HL-60/S4 (cell line): ENCODE measurements around the gene NXNL1.

ENCODE experiments used
- in situ Hi-C: fragments of 300-500 bp; cut with MboI; formaldehyde crosslinking; loops from 2 replicates; pipeline ENCODE4 v1.14.3; 2022; ENCODE audit warnings: low sequenced_read_pairs

NXNL1 gene

DNA sequence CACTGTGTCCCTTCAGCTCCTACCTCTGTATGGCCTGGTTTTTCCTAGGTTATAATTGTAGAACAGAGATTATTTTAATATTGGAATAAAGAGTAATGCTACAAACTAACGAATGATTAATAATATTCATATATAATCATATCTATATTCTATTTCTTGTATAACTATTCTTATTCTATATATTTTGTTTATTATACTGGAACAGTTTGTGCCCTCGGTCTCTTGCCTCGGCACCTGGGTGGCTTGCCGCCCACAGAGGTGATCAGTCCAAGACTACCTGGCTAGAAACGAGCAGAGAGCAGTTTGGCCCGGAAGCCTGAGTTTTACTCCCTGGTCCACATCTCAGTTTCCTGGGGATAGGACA lies 5.7 kb upstream of the NXNL1 start:
- in situ Hi-C loops, result loop anchor here (5.0 to 10.0 kb wide), 2 partner anchors 69 to 388 kb away; partner anchors contain the start of gene RPL18A

DNA sequence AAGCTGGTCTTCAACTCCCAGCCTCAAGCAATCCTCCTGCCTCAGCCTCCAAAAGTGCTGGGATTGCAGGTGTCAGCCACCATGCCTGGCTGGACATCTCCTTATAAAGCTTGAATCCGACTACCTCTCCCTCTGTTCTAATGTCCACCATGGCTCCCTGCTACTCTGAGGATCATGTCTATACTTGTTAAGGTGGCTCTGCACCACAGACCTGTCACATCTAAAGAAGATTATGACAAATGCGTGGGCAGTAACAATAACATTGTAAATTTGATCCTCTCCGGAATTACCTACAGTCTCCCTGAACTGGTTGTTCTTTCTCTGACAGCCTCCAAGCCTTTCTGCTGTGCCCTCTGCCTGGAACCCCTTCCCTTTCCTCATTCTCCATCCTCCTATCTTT lies 1.8 kb downstream of the NXNL1 start:
- in situ Hi-C loops, result no loop called here

DNA sequence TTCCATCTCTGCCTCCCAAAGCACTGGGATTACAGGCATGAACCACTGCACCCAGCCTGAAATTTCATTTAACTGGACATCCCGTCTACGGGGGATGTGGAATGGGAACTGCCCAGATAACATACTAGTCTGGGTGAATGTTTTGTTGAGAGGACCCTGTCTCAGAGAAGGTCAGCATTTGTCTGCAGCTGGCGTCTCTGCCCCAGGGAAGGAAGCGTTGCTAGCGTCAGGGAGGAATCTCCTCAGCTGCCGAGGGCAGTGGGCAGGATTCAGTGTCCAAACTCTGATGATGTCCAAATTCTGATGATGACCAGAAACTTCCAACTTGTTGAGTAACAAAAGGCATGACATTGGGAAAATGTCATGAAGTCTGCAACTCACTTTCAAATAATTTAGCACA lies 3.1 kb downstream of the NXNL1 start:
- in situ Hi-C loops, result no loop called here

DNA sequence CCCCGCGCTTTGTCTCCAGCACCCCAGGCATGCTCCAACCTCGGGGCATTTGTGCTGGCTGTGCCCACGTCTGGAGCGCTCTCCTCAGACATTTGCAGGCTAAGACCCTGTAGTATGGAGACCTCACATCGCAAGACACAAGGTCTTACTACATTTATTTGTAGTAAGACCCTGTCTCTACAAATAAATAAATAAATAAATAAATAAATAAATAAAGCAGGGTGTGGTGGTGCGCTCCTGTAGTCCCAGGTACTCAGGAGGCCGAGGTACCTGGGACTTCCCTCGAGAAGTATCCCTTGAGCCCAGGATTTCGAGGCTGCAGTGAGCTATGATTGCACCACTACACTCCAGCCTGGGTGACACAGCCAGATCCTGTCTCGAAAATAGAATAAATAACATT lies 4.6 kb downstream of the NXNL1 start:
- in situ Hi-C loops, result no loop called here

DNA sequence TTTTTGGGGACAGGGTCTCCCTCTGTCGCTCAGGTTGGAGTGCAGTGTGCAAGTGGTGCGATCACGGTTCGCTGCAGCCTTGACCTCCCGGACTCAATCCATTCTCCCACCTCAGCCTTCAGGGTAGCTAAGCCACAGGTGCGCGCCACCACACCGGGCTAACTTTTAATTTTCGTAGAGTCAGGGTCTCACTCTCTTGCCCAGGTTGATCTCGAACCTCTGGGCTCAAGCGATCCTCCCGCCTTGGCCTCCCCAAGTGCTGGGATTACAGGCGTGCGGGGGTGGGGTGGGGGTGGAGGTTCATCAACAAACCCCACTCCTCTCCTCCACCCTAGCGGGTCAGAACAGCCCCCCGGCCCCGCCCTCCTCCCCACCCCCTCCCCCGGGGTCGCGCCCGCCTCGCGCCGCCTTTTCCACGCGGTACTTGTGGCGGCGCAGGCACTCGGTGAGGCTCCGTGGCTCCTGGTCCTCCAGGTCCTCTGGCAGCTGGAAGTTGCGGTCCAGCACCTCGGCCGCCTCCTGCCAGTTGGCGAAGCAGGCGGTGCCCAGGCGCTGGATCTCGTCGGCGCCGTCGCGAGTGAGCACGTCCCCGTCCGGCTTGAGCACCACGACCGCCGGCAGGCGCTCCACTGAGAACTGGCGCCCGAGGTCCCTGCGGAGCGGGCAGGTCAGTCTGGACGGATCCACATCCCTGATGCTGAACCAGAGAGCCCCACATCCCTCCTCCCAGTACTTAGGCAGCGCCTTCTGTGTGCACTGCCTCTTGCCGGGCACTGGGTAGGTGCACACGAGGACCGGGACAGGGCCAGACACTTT lies 5.2 kb downstream of the NXNL1 start:
- in situ Hi-C loops, result no loop called here

DNA sequence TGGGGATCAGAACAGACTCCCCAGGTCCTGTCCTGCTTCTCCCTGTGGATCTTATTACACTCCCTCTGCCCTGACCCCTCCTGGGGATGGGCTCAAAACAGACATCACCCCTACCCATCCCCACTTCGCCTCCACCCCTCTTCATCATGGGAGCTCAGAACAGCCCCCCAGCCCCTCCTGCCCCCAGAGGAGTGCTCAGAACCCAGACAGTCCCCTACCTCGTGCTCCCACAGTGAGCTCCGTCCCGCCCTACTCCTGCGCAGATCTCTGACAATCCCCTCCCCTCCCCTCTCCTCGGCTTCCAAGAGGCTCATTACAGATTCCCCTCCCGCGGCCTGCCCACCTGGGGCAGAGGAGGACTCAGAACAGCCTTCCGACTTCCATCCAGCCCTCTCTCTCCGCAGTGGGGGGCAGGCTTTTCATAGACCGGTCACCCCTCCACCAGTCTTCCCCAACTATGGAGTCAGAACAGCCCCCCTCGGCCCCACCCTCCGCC lies 6.1 kb downstream of the NXNL1 start:
- in situ Hi-C loops, result no loop called here

DNA sequence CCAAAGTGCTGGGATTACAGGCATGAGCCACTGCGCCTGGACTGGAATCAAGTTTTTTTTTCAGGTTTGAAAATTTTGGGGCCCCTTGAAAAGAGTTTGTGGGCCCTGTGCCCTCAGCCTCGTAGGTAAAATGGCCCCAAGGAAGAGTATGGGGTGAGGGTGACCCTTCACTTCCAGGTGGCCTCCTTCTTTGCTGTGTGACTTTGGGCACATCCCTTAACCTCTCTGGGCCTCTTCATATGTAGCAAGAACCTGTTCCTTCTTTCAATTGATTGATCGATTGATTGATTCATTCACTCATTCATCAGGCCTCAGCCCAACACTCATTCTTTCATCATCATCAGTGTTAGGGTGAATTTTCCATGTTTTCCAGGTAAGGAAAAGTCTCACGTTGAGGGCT lies 8.9 kb downstream of the NXNL1 start:
- in situ Hi-C loops, result no loop called here

DNA sequence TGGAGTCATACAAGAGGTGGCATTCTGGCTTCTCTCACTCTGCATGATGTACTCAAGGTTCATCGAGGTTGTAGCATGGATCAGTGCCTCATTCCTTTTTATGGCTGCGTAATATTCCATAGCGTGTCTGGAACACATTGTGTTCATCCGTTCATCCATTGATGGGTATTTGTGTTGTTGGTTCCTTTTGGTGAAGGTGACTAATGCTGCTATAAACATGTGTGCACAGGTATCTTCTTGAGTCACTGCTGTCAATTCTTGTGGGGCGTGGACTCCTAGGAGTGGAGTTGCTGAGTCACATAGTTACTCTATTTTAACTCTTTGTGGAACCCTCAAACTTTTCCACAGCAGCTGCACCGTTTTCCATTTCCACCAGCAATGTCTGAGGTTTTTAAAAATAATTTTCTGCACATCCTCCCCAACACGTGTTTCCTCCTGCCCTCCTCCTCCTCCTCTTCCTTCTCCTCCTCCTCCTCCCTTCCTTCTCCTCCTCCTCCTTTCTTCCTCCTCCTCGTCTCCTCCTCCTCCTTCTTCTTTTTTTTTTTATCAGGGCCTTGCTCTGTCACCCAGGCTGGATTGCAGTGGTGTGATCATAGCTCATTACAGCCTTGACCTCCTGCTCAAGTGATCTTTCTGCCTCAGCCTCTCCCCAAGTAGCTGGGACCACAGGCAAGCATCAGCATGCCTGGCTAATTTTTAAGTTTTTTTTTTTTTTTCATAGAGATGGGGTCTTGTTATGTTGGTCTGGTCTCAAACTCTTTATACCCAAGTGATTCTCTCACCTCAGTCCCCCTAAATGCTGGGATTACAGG lies 10.3 kb downstream of the NXNL1 start:
- in situ Hi-C loops, result no loop called here

DNA sequence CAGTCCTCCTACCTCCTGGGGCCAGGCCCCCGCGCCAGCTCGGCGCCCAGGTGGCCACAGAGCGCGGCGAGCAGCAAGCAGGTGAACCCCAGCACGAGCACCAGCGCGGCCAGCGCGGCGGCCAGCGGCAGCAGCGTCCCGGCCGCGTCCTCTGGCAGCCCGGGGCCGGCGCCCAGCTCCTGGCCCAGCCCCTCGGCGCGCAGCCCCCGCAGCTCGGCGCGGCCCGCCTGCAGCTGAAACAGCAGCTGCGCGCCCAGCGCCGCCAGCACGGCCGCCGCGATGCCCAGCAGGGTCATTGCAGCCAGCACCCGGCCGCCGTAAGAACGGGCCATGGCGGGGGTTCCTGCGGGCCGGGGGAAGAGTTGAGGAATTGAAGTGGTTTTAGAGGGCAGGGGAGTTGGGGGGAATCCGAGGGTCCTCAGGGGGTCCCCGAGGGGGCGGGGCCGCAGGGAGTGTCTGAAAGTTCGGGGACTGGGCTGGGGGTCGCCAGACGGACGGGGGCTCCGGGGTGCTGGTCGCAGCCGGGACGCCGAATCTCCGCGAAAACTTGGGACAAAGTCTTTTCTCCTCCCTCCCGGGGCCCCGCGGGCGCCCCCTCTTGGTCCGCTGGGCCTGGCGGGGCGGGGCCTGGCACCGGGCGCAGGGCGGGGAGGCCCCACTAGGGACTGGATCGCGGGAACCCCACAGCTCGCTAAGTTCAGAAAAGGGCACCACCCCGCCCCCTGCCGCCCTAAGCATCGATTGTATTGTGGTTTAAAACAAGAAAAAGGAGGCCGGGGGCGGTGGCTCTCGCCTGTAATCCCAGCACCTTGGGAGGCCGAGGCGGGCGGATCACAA lies 12.4 kb downstream of the NXNL1 start, which contains the start of gene TMEM221:
TMEM221 (minus strand) TSS at position 538 of the 837 bp plus-strand sequence; CDS start at position 332, 206 bp downstream.
- in situ Hi-C loops, result no loop called here

DNA sequence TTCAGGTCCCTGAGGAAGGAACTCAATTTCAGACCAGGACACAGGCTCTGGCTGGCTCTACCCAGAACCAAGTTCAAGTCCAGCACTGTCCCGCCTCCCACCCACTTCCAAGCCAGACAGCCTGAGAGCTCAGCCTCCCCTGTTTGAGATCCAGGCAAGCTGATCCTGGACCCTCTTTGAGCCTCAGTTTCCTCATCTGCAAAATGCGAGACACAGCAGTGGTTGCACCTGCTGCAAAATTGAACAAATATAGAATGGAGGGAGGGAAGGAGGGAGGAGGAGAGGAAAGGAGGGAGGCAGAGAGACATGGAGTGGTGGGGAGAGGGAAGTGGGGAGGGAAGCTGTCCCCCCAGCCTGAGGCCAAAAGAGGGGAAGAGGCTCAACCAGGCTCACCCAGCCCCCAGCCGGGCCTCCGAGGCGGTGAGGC lies 13.0 kb downstream of the NXNL1 start:
- in situ Hi-C loops, result no loop called here

DNA sequence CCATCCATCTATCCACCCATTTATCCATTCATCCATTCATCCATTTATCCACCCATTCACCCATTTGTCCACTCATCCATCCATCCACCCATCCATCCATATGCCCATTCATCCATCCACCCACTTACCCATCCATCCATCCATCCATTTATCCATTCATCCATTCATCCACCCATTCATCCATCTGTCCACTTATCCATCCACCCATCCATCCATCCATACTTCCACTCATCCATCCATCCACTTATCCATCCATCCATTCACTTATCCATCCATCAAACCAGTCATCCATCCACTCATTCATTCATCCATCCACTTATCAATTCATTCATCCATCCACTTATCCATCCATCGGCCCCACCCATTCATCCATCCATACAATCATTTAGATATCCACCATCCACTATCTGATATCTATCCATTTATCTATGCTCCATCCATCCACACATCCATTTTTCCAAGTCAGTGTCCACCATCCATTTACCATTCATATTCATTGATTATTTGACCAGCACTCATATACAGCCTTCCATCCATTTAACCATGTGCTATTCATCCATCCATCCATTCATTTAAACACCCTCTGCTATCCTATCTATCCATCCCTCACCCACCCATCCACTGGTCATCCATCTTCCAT lies 15.1 kb downstream of the NXNL1 start:
- in situ Hi-C loops, result no loop called here

DNA sequence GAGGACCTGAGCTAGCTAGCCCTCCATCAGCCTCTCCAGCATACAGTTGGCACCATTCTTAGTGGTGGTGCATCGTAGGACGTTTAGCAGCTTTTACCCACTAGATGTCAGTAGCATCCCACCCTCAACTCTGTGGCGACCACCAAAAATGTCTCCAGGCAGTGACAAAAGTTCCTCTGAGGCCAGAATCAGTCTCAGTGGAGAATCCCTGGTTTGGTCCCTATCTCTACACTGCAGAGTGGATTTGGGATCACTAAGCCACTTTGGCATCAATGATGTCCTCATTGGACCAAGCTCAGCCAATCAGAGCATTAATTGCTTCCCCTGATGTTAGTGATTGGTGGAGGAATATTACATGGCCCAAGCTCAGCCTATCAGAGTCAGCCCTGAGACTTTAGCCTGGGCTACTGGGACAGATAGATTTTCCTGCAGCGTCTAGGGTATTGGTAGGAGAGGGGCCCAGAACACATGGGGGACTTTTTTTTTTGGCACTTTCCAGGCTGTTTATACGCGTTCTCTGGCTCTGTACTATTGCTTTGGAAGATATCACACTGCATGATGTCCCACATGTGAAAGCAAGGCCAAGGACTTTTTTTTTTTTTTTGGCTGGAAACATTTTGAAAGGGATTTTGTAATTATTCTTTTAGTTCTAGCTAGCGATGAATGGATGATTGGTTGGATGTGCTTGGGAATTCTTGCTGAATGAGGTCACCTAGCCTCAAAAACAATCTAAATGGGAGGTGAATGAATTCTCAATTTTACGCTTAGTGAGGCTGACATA lies 19.3 kb downstream of the NXNL1 start:
- in situ Hi-C loops, result no loop called here

DNA sequence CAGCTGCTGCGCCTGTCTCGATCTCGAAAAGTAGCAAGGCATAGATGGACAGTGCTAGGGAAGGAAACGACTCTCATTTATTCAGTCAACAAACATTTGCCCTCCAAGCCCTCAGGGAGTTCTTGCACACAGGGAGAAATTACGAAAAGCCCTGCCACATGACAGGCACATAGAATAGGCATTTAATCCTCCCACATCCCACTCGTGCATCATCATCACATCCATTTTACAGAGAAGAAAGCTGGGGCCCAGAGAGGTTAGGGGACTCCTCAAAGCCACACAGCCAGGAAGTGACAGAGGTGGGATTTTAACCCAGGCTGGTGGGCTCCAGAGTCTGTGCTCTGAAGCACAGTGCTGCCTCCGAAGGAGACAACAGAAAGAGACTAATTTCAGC lies 23.9 kb downstream of the NXNL1 start:
- in situ Hi-C loops, result no loop called here

DNA sequence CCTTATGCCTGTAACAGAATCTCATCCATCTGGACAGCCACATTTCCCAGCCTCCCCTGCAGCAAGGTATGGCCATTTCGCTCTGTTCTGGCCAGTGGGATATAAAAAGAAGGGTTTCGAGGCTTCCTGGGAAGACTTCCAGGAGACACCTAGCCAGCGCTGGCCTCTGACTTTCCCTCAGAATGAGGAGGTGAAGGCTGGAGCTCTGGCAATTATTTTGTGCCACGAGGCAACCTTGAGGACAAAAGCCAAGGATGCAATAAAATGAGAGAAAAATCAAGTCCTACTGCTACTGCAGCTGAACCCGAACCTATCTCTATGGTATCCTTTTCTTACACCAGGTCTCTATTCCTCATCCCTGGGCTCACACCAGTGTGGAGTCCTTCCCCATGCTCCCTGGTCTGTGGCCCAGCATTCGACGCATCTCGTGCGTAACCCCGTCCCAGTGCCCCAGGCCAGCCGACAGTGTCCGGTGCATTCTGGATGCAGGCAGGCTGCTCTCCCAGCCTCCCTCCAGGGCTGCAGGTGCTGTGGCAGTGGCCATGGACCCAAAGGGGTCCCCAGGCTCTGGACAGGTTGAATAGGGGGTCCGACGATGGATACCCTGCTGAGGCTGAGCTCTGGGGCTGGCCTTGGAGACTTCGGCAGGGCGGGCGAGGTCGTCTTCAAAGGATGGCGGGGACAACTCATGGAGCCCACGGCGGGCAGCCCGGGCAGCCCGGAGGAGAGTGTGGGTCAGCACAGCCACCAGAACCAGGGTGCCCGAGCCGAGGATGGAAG lies 24.4 kb downstream of the NXNL1 start:
- in situ Hi-C loops, result no loop called here

DNA sequence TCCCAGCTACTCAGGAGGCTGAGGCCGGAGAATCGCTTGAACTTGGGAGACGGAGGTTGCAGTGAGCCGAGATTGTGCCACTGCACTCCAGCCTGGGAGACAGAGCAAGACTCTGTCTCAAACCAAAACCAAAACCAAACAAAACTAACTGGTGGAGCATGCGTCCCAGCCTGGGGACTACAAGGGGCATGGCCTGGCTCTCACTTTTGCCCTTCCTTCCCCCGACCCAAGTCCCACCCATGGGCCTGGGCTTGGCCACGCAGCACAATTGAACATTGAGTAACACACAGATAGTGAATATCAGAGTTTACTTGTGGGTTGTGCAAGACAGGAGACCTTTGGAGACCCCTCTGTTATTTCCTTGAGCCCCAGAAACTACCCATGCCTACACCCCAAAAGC lies 25.5 kb downstream of the NXNL1 start:
- in situ Hi-C loops, result no loop called here

DNA sequence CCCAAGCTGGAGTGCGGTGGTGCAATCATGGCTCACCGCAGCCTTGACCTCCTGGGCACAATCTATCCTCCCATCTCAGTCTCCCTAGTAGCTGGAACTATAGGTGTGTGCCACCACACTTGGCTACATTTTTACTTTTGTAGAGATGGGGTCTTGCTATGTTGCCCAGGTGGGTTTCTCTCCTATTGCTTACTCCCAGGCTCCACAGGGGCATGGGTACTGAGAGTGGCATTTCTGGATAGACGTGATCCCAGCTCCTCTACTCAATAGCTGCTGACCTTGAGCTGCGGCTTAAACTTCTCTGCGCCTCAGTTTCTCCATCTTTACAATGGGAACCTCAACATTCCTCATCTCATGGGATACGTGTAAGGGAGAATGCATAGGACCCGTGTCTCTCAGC lies 29.3 kb downstream of the NXNL1 start:
- in situ Hi-C loops, result no loop called here

DNA sequence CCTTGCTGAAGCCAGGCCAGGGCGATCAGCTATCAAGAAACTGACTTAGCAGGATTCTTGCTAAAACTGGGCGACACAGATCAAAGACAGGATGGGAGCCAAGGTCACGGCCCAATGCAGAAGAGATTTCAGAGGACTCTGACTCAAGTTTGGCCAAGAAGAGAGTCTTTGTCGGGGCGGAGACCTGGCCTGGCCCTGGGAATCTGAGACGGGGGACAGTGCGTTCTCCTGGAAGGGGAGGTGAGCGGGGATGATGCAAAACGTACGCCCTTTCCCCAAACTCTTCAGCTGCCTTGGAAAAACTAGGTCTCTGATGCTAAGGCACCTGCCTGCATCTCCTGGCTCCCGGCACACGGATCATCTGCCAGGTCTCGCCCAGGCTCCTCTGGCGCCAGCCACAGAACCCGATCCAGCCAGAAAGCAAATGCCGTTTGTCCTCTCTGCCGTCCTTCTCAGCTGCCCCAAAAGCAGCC lies 31.0 kb downstream of the NXNL1 start:
- in situ Hi-C loops, result no loop called here

DNA sequence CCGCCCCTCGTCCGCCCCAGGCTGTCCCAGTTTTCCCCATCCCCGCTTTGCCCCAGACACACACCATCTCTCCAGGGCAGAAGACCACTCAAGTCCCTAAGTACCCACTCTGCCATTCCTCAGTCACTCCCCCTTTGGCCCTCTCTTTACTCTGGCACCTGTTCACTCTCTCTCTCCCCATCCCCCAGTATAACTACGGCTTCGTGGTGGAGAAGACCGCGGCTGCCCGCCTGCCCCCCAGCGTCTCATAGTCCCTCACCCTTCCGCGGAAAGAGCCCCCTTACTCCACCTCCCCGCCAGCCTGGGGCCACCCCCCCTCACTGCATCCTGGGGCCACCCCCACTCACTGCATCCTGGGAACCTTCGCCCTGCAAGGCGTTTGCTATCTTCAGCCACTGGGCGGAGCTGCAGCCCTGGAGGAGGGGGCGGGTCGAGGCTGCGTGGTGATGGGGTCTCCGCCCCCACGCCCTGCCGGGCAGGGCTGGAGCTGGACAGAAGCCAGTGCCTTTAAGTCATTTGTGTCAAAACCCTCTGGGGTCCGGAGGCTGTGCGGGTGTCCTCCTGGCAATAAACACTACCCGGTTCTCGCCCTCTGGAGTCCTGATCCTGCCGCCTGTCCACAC lies 35.9 kb downstream of the NXNL1 start:
- in situ Hi-C loops, result no loop called here
